HCT116 (cell line): ENCODE data around the gene MYL4. TPM values are rescaled to one million over a fixed set of nuclear protein-coding genes. Genes with fewer than 3 reads are reported as not detected.

ENCODE experiments used
- ATAC-seq: fragments of 200-7000 bp; cut with Tn5 transposase; 2 replicates; pipeline ENCODE4 v1.9.1; 2020; ENCODE audit warnings: mild to moderate bottlenecking, moderate library complexity
- BruUV-seq: library from RNA; stranded (reverse); fragments of 400-500 nt; replicated peaks from 2 replicates; lab custom pipeline; 2021; lab: Mats Ljungman, UMichigan
- CTCF ChIA-PET: fragments of 300-600 bp; sonication (Branson Sonifier 250); formaldehyde crosslinking; loops from one replicate; lab custom pipeline; 2021; ENCODE audit warnings: antibody characterized with exemption; lab: Charles Lee
- POLR2A ChIA-PET: fragments of 300-600, 350-600 bp; sonication (Branson Sonifier 250); formaldehyde crosslinking; loops from one replicate; lab custom pipeline; 2021; ENCODE audit warnings: antibody characterized with exemption; lab: Charles Lee
- RAD21 ChIA-PET, 2 experiments: fragments of 300-600 bp; sonication (Branson Sonifier 250); formaldehyde crosslinking; loops; one replicate each; lab custom pipeline; 2023; ENCODE audit warnings: low total read pairs in 2 of 2; ENCODE audit not compliant: uncharacterized antibody in 2 of 2, unreplicated experiment in 2 of 2, low non-redundant PET in 1 of 2; lab: Charles Lee
- DNase-seq: peaks from one replicate; pipeline ENCODE4 v3.0.0-alpha.2; 2010; ENCODE audit warnings: low read depth, low spot score
- H2AFZ ChIP-seq: fragments of 200-600 bp; shearing (Covaris generic), sonication (generic); 2 replicates; pipeline ENCODE4 v1.6.1; 2017; ENCODE audit warnings: low read depth, mixed run types, mixed read lengths, antibody characterized with exemption, low read length; ENCODE audit not compliant: poor library complexity, severe bottlenecking
- H3K27ac ChIP-seq: 2 replicates; pipeline ENCODE4 v1.5.1; 2012; ENCODE audit warnings: low read depth, low read length
- H3K27me3 ChIP-seq: fragments of 200-600 bp; sonication (generic); 2 replicates; pipeline ENCODE4 v1.6.1; 2016; ENCODE audit warnings: mixed run types, low read length, mixed read lengths; ENCODE audit not compliant: insufficient read depth
- H3K36me3 ChIP-seq, 2 experiments: fragments of 200-500 bp in 1 of 2; fragments of 200-600 bp in 1 of 2; sonication (Bioruptor generic) in 1 of 2; sonication (generic) in 1 of 2; 2 replicates each; pipeline versions ENCODE4 v1.5.1 to v1.6.1; 2014 to 2016; ENCODE audit warnings: low read length in 2 of 2, inconsistent platforms in 1 of 2, mixed read lengths in 1 of 2, mixed run types in 1 of 2; ENCODE audit not compliant: insufficient read depth in 2 of 2, control insufficient read depth in 1 of 2
- H3K4me1 ChIP-seq, 2 experiments: fragments of 200-600 bp in 1 of 2; sonication (generic) in 1 of 2; 2 replicates each; pipeline versions ENCODE4 v1.5.1 to v1.6.1; 2012 to 2017; ENCODE audit warnings: low read length in 2 of 2, inconsistent platforms in 1 of 2, mild to moderate bottlenecking in 1 of 2, mixed read lengths in 1 of 2, mixed run types in 1 of 2, moderate library complexity in 1 of 2; ENCODE audit not compliant: insufficient read depth in 2 of 2, control insufficient read depth in 1 of 2
- H3K4me2 ChIP-seq: fragments of 200-600 bp; sonication (generic); 2 replicates; pipeline ENCODE4 v1.6.1; 2017; ENCODE audit warnings: mixed run types, low read length, mixed read lengths
- H3K4me3 ChIP-seq, 2 experiments: fragments of 200-600 bp in 1 of 2; sonication (generic) in 1 of 2; replicated peaks in 1 of 2; 2 replicates each; pipeline ENCODE4 v1.5.1; 2011 to 2016; ENCODE audit warnings: low read length in 2 of 2, control low read depth in 1 of 2, low read depth in 1 of 2, mild to moderate bottlenecking in 1 of 2, mixed read lengths in 1 of 2, mixed run types in 1 of 2
- H3K79me2 ChIP-seq: fragments of 200-600 bp; sonication (generic); 2 replicates; pipeline ENCODE4 v1.6.1; 2017; ENCODE audit warnings: mild to moderate bottlenecking, mixed run types, low read length, moderate library complexity, mixed read lengths; ENCODE audit not compliant: insufficient read depth
- H3K9ac ChIP-seq: fragments of 200-600 bp; sonication (generic); 2 replicates; pipeline ENCODE4 v1.6.1; 2016; ENCODE audit warnings: low read length, mixed read lengths
- H3K9me2 ChIP-seq: fragments of 200-600 bp; sonication (generic), shearing (Covaris generic); 2 replicates; pipeline ENCODE4 v1.6.1; 2017; ENCODE audit warnings: mixed run types, mild to moderate bottlenecking, moderate library complexity; ENCODE audit not compliant: insufficient read depth
- H3K9me3 ChIP-seq, 2 experiments: fragments of 200-500 bp in 1 of 2; fragments of 200-600 bp in 1 of 2; sonication (Bioruptor generic) in 1 of 2; sonication (generic) in 1 of 2; 2 replicates each; pipeline ENCODE4 v1.6.1; 2014 to 2017; ENCODE audit warnings: low read length in 2 of 2, mixed read lengths in 2 of 2, inconsistent platforms in 1 of 2, low read depth in 1 of 2, mild to moderate bottlenecking in 1 of 2, mixed run types in 1 of 2, moderate library complexity in 1 of 2; ENCODE audit not compliant: control insufficient read depth in 1 of 2, insufficient read depth in 1 of 2
- H4K20me1 ChIP-seq: fragments of 200-600 bp; sonication (generic), shearing (Covaris generic); 2 replicates; pipeline ENCODE4 v1.6.1; 2017; ENCODE audit warnings: mixed run types, mild to moderate bottlenecking, moderate library complexity; ENCODE audit not compliant: insufficient read depth
- CBX3 ChIP-seq: IDR thresholded peaks from 2 replicates; pipeline ENCODE4 v1.6.1; 2012; ENCODE audit warnings: low read depth
- CEBPB ChIP-seq: IDR thresholded peaks from 2 replicates; pipeline ENCODE4 v1.6.1; 2012; ENCODE audit warnings: low read depth
- EGR1 ChIP-seq: IDR thresholded peaks from 2 replicates; pipeline ENCODE4 v1.6.1; 2012; ENCODE audit warnings: low read depth
- ELF1 ChIP-seq: IDR thresholded peaks from 2 replicates; pipeline ENCODE4 v1.6.1; 2012; ENCODE audit warnings: low read depth, borderline replicate concordance
- EZH2phosphoT487 ChIP-seq: fragments of 200-600 bp; IDR thresholded peaks from 2 replicates; pipeline ENCODE4 v1.6.1; 2018; ENCODE audit warnings: antibody characterized with exemption, borderline replicate concordance
- JUND ChIP-seq: IDR thresholded peaks from 2 replicates; pipeline ENCODE4 v1.6.1; 2012
- POLR2AphosphoS5 ChIP-seq: IDR thresholded peaks from 2 replicates; pipeline ENCODE4 v1.6.1; 2011; ENCODE audit warnings: mild to moderate bottlenecking, low read depth, low read length, moderate library complexity
- REST ChIP-seq: IDR thresholded peaks from 2 replicates; pipeline ENCODE4 v1.6.1; 2012; ENCODE audit warnings: low read depth
- SP1 ChIP-seq: IDR thresholded peaks from 2 replicates; pipeline ENCODE4 v1.6.1; 2012; ENCODE audit warnings: low read depth
- SRF ChIP-seq: IDR thresholded peaks from 2 replicates; pipeline ENCODE4 v1.6.1; 2012; ENCODE audit warnings: low read depth
- YY1 ChIP-seq: IDR thresholded peaks from 2 replicates; pipeline ENCODE4 v1.6.1; 2011; ENCODE audit warnings: low read length, low read depth, moderate library complexity, mild to moderate bottlenecking; ENCODE audit not compliant: insufficient replicate concordance; ENCODE audit errors: extremely low read depth
- ZFX ChIP-seq: fragments of 450-650 bp; IDR thresholded peaks from 2 replicates; pipeline ENCODE4 v1.6.1; 2017
- intact Hi-C: fragments of 100-400 bp; cut with micrococcal nuclease; formaldehyde crosslinking; loops from 2 replicates; pipeline ENCODE4 v1.10.0; 2022
- total RNA-seq: library from RNA; stranded (reverse); gene quantifications from one replicate; pipeline ENCODE4 v1.2.1, GENCODE V29; 2021; ENCODE audit not compliant: unreplicated experiment

Gene MYL4
- total RNA-seq, 1 experiment from 2014 or later = 0.32 TPM

GRCh38 chr17:47254403-47254943 lies 45.3 kb downstream of the MYL4 start:
- peak overlapping the region; percentile 78 for H3K4me2 ChIP-seq
- ChIA-PET RAD21 (no interaction called here), POLR2A (interaction anchor here (1.1 kb wide), 1 partner anchor 14 kb away, joined by 3 read pairs; no protein-coding TSS in a partner anchor), CTCF (no interaction called here)
- ATAC-seq = no peak
- no peak for TF ChIP-seq POLR2AphosphoS5
- no peak for TF ChIP-seq JUND
- TF ChIP-seq YY1 = no peak
- no peak for TF ChIP-seq EGR1
- no peak for TF ChIP-seq SP1
- TF ChIP-seq ZFX = no peak
- TF ChIP-seq EZH2phosphoT487 = no peak
- no peak for TF ChIP-seq CEBPB
- TF ChIP-seq REST = no peak
- no peak for TF ChIP-seq CBX3
- TF ChIP-seq SRF = no peak
- no peak for TF ChIP-seq ELF1
- BruUV-seq = no TSS peak
- H3K36me3 ChIP-seq = no peaks in the 10 kb centered on the region
- H3K4me3 ChIP-seq = peak overlapping the region in 1 of 2 experiments; percentile 53; a peak in 1 of 4 replicates
- H3K27ac ChIP-seq = no peak overlapping the region
- peaks cover 5 to 20% of the 10 kb centered on the region in 2 experiments; a peak in 3 of 4 replicates for H3K4me1 ChIP-seq
- intact Hi-C loops = no loop called here
- no peak for DNase-seq
- H3K27me3 ChIP-seq = no peaks in the 10 kb centered on the region
- no peaks in the 10 kb centered on the region for H3K79me2 ChIP-seq
- no peaks in the 10 kb centered on the region for H4K20me1 ChIP-seq
- H3K9ac ChIP-seq = no peak overlapping the region
- H2AFZ ChIP-seq = peak overlapping the region; percentile 28
- H3K9me3 ChIP-seq = no peaks in the 10 kb centered on the region; a peak in 1 of 4 replicates
- no peaks in the 10 kb centered on the region for H3K9me2 ChIP-seq
